Trophoblast cell (in vitro differentiated cells and primary cell): ENCODE data around the gene LENG8.
A peak's percentile ranks its signal among the peaks of the same experiment; 100 is the strongest.

Source experiments
- DNase-seq, 2 donors: peaks; one replicate each; pipeline ENCODE4 v3.0.0-alpha.2; 2016
- H2AFZ ChIP-seq: 2 replicates; pipeline ENCODE4 v1.6.1; 2013; ENCODE audit warnings: low read length, moderate library complexity, mild to moderate bottlenecking; ENCODE audit not compliant: insufficient read depth, poor library complexity
- H2AK5ac ChIP-seq: 2 replicates; pipeline ENCODE4 v1.6.1; 2013; ENCODE audit warnings: mild to moderate bottlenecking, low read length
- H2BK120ac ChIP-seq: 2 replicates; pipeline ENCODE4 v1.6.1; 2013; ENCODE audit warnings: low read length, mild to moderate bottlenecking, moderate library complexity; ENCODE audit not compliant: insufficient read depth, poor library complexity
- H2BK12ac ChIP-seq: 2 replicates; pipeline ENCODE4 v1.6.1; 2013; ENCODE audit warnings: mild to moderate bottlenecking, low read length, moderate library complexity
- H2BK5ac ChIP-seq: 2 replicates; pipeline ENCODE4 v1.6.1; 2013; ENCODE audit warnings: low read length, low read depth, moderate library complexity, mild to moderate bottlenecking; ENCODE audit not compliant: poor library complexity
- H3K14ac ChIP-seq: 2 replicates; pipeline ENCODE4 v1.6.1; 2013; ENCODE audit warnings: mild to moderate bottlenecking, low read length
- H3K18ac ChIP-seq: 2 replicates; pipeline ENCODE4 v1.6.1; 2013; ENCODE audit warnings: mild to moderate bottlenecking, low read length
- H3K23ac ChIP-seq: 2 replicates; pipeline ENCODE4 v1.6.1; 2013; ENCODE audit warnings: low read length
- H3K27ac ChIP-seq: 2 replicates; pipeline ENCODE4 v1.5.1; 2013; ENCODE audit warnings: low read depth, mild to moderate bottlenecking, inconsistent platforms, low read length, moderate library complexity
- H3K27me3 ChIP-seq: 2 replicates; pipeline ENCODE4 v1.6.1; 2013; ENCODE audit warnings: inconsistent platforms, mild to moderate bottlenecking, low read length, moderate library complexity; ENCODE audit not compliant: insufficient read depth
- H3K36me3 ChIP-seq, 2 experiments: 1 replicate in 1 of 2; 2 replicates in 1 of 2; pipeline ENCODE4 v1.6.1; 2013; ENCODE audit warnings: low read length in 2 of 2, mild to moderate bottlenecking in 2 of 2, moderate library complexity in 1 of 2; ENCODE audit not compliant: insufficient read depth in 2 of 2, control insufficient read depth in 1 of 2
- H3K4ac ChIP-seq: 2 replicates; pipeline ENCODE4 v1.6.1; 2013; ENCODE audit warnings: low read depth, mild to moderate bottlenecking, low read length, moderate library complexity
- H3K4me1 ChIP-seq, 2 experiments: 1 replicate in 1 of 2; 2 replicates in 1 of 2; pipeline ENCODE4 v1.6.1; 2013; ENCODE audit warnings: low read length in 2 of 2, mild to moderate bottlenecking in 2 of 2, moderate library complexity in 1 of 2; ENCODE audit not compliant: insufficient read depth in 2 of 2, control insufficient read depth in 1 of 2
- H3K4me2 ChIP-seq: 2 replicates; pipeline ENCODE4 v1.6.1; 2013; ENCODE audit warnings: inconsistent platforms, mild to moderate bottlenecking, low read length, moderate library complexity
- H3K4me3 ChIP-seq: 2 replicates; pipeline ENCODE4 v1.5.1; 2013; ENCODE audit warnings: mild to moderate bottlenecking, low read depth, low read length, inconsistent platforms
- H3K79me1 ChIP-seq: one replicate; pipeline ENCODE4 v1.6.1; 2013; ENCODE audit warnings: low read length
- H3K79me2 ChIP-seq: 2 replicates; pipeline ENCODE4 v1.6.1; 2013; ENCODE audit warnings: low read length, mild to moderate bottlenecking; ENCODE audit not compliant: control insufficient read depth, insufficient read depth, poor library complexity
- H3K9ac ChIP-seq: 2 replicates; pipeline ENCODE4 v1.6.1; 2013; ENCODE audit warnings: mild to moderate bottlenecking, low read length
- H3K9me3 ChIP-seq: 2 replicates; pipeline ENCODE4 v1.6.1; 2013; ENCODE audit warnings: low read depth, mild to moderate bottlenecking, control low read depth, inconsistent platforms, low read length; ENCODE audit not compliant: insufficient read depth
- H4K12ac ChIP-seq: 2 replicates; pipeline ENCODE4 v1.6.1; 2013; ENCODE audit warnings: low read depth, mild to moderate bottlenecking, low read length, moderate library complexity
- H4K8ac ChIP-seq: 2 replicates; pipeline ENCODE4 v1.6.1; 2013; ENCODE audit warnings: low read depth, mild to moderate bottlenecking, low read length, moderate library complexity
- H4K91ac ChIP-seq: one replicate; pipeline ENCODE4 v1.6.1; 2013; ENCODE audit warnings: low read depth, mild to moderate bottlenecking, low read length, moderate library complexity
- WGBS: extraction: QIAGEN DNeasy Blood & Tissue Kit; methylation state at CpG from one replicate; pipeline ENCODE4 v1.1.7; 2013; ENCODE audit warnings: missing lambda C conversion rate; ENCODE audit not compliant: insufficient read length, insufficient coverage; ENCODE audit errors: extremely low coverage; 5-methylcytosine and 5-hydroxymethylcytosine counted together

Gene LENG8

DNA sequence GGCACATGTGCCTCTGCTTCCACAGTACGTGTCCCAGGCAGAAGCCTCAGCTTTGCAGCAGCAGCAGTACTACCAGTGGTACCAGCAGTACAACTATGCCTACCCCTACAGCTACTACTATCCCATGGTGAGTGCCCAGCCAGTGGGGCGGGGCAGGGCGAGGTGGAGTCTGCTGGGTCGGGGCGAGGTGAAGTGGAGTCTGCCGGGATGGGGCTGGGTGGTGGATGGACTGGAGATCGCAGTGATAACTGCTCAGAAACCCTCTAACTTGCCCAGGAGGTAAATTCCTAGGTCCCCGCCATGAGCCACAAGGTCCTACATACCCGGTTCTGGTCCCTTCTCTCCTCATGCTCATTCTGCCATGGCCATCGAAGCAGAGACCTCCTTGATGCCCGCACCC is 3.6 kb downstream of the LENG8 start:
- no peak overlapping the region for H2BK5ac ChIP-seq
- H3K14ac ChIP-seq, result no peak overlapping the region
- H3K4ac ChIP-seq, result peak overlapping the region; percentile 21
- H2AFZ ChIP-seq, result no peak overlapping the region
- H3K36me3 ChIP-seq, result peaks cover 63 to 66% of the 10 kb centered on the region in 2 experiments
- H2BK12ac ChIP-seq, result no peak overlapping the region
- H2BK120ac ChIP-seq, result no peak overlapping the region
- H3K9me3 ChIP-seq, result no peaks in the 10 kb centered on the region
- no peak overlapping the region for H4K12ac ChIP-seq
- H3K18ac ChIP-seq, result peak overlapping the region; percentile 3
- H2AK5ac ChIP-seq, result no peak overlapping the region
- peaks cover 12% of the 10 kb centered on the region for H3K79me1 ChIP-seq
- H3K4me3 ChIP-seq, result peak overlapping the region; percentile 39
- no peak for DNase-seq
- H3K9ac ChIP-seq, result no peak overlapping the region
- no peaks in the 10 kb centered on the region for H3K27me3 ChIP-seq
- no peak overlapping the region for H3K23ac ChIP-seq
- no peak overlapping the region for H4K8ac ChIP-seq
- WGBS, result no CpG with 5 or more reads among the region's 11 CpGs
- H4K91ac ChIP-seq, result no peak overlapping the region
- H3K79me2 ChIP-seq, result peaks cover 22% of the 10 kb centered on the region
- H3K27ac ChIP-seq, result no peak overlapping the region
- H3K4me2 ChIP-seq, result no peak overlapping the region
- peaks cover 3 to 7% of the 10 kb centered on the region in 2 experiments for H3K4me1 ChIP-seq

DNA sequence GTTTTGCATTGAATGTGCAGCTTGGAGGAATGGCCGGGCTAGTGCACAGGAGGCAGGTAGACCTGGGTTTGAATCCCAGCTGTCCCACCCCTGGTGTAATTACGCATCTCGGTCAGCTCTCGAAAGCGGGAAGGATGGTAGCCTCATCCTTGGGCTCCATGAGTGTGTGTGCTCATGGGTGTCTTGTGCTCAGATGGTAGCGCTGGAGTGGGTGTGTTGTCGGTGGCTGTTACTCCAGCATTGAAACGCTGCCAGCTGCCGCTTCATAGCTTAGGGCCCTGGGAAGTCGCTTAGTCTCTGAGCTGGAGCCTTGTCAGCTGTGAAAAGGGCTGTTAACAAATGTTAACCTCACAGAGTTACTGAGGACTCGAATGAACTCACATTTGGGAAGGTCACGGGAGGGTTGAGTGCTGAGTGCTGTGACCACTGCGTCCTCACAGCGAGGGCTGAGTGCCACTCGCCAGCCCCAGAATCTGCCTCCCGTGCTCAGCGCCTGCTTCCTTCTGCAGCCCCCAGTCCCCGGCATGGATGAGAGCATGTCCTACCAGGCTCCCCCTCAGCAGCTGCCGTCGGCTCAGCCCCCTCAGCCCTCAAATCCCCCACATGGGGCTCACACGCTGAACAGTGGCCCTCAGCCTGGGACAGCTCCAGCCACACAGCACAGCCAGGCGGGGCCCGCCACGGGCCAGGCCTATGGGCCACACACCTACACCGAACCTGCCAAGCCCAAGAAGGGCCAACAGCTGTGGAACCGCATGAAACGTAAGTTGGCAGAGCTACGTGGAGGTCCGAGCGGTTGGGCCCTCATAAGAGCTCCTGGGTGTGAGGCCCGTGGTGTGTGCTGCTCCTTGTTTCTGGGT is 5.2 kb downstream of the LENG8 start:
- Histone ChIP-seq H2BK12ac (no peak overlapping the region), H3K14ac (no peak overlapping the region), H3K23ac (no peak overlapping the region), H3K27ac (no peak overlapping the region), H3K4me2 (no peak overlapping the region), H3K27me3 (no peaks in the 10 kb centered on the region), H3K9me3 (no peaks in the 10 kb centered on the region), H2BK5ac (no peak overlapping the region), H2BK120ac (no peak overlapping the region), H3K4ac (peak overlapping the region; percentile 12), H3K4me1 (peaks cover 3 to 7% of the 10 kb centered on the region in 2 experiments), H2AK5ac (no peak overlapping the region), H3K79me2 (peaks cover 21% of the 10 kb centered on the region), H4K12ac (no peak overlapping the region), H3K79me1 (peaks cover 5% of the 10 kb centered on the region), H3K18ac (no peak overlapping the region), H2AFZ (no peak overlapping the region), H4K91ac (no peak overlapping the region), H3K4me3 (no peak overlapping the region), H3K36me3 (peaks cover 79 to 81% of the 10 kb centered on the region in 2 experiments), H3K9ac (no peak overlapping the region), H4K8ac (no peak overlapping the region)
- DNase-seq, result no peak
- no CpG with 5 or more reads among the region's 31 CpGs for WGBS

DNA sequence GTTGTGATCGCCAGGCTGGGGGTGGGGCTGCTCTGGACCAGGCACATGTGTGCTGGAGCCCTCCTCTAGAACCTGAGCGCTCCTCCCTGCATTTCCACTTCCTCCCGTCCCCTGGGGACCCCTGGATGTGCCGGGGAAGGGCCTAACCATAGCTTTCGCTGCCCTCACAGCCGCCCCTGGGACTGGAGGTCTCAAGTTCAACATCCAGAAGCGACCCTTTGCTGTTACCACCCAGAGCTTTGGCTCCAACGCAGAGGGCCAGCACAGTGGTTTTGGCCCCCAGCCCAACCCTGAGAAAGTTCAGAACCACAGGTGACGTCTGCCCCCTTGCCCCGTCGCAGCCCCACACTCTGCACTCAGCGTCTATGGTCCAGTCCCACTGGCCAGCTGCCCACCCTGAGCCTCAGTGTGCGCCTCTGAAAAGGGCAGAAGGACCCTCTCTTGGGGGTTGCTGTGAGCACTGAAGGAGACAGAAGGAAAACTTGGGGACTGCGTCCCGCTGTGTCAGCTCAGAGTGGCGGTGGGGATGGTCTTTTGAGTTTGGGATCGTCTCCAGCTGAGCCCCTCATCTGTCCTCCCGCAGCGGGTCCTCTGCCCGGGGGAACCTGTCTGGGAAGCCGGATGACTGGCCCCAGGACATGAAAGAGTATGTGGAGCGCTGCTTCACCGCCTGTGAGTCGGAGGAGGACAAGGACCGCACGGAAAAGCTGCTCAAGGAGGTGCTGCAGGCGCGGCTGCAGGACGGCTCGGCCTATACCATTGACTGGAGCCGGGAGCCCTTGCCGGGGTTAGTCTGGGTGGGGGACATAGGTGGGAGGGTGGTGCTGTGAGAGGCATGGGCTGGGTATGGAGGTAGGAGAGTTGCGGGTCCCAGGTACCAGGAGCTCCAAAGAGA is 6.0 kb downstream of the LENG8 start:
- Histone ChIP-seq H3K4ac (no peak overlapping the region), H2BK5ac (no peak overlapping the region), H3K23ac (no peak overlapping the region), H2BK12ac (no peak overlapping the region), H3K27me3 (no peaks in the 10 kb centered on the region), H4K8ac (no peak overlapping the region), H4K12ac (no peak overlapping the region), H4K91ac (no peak overlapping the region), H3K4me2 (no peak overlapping the region), H3K27ac (no peak overlapping the region), H3K4me3 (no peak overlapping the region), H3K9ac (no peak overlapping the region), H3K36me3 (peaks cover 87 to 90% of the 10 kb centered on the region in 2 experiments), H3K14ac (no peak overlapping the region), H3K18ac (no peak overlapping the region), H2AFZ (no peak overlapping the region), H3K4me1 (peaks cover 3 to 6% of the 10 kb centered on the region in 2 experiments), H2AK5ac (no peak overlapping the region), H3K9me3 (no peaks in the 10 kb centered on the region), H3K79me2 (peaks cover 12% of the 10 kb centered on the region), H3K79me1 (no peaks in the 10 kb centered on the region), H2BK120ac (no peak overlapping the region)
- no CpG with 5 or more reads among the region's 33 CpGs for WGBS
- no peak for DNase-seq

DNA sequence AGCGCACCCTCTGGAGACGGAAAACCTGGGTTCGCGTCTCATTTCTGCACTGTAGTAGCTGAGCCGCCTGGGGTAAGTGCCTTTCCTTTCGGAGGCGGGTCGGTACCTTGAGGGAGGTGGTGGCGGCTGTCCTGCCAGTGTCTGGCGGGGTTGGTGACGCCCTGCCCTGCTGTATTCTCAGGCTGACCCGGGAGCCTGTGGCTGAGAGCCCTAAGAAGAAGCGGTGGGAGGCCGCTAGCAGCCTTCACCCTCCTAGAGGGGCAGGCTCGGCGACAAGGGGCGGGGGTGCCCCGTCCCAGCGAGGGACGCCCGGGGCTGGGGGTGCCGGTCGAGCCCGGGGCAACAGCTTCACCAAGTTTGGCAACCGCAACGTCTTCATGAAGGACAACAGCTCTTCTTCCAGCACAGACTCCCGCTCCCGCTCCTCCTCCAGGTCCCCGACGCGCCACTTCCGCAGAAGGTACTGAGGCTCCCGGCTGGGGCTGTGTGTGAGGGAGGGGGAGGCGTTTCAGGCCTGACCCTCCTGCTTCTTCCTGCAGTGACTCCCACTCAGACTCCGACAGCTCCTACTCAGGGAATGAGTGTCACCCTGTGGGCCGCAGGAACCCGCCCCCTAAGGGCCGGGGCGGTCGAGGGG is 6.9 kb downstream of the LENG8 start:
- H3K23ac ChIP-seq, result no peak overlapping the region
- H3K4me1 ChIP-seq, result peaks cover under 1% of the 10 kb centered on the region in 2 experiments
- no peak overlapping the region for H3K14ac ChIP-seq
- H3K4me2 ChIP-seq, result no peak overlapping the region
- peaks cover 92 to 96% of the 10 kb centered on the region in 2 experiments for H3K36me3 ChIP-seq
- H4K91ac ChIP-seq, result no peak overlapping the region
- H3K9ac ChIP-seq, result no peak overlapping the region
- H4K8ac ChIP-seq, result no peak overlapping the region
- no peak overlapping the region for H3K4ac ChIP-seq
- H2BK120ac ChIP-seq, result no peak overlapping the region
- no peak for DNase-seq
- no peaks in the 10 kb centered on the region for H3K27me3 ChIP-seq
- peak overlapping the region; percentile 31 for H3K4me3 ChIP-seq
- H3K9me3 ChIP-seq, result no peaks in the 10 kb centered on the region
- WGBS, result no CpG with 5 or more reads among the region's 40 CpGs
- no peak overlapping the region for H2AFZ ChIP-seq
- no peak overlapping the region for H2BK5ac ChIP-seq
- H3K79me2 ChIP-seq, result peaks cover 5% of the 10 kb centered on the region
- H2BK12ac ChIP-seq, result no peak overlapping the region
- no peak overlapping the region for H4K12ac ChIP-seq
- no peak overlapping the region for H3K18ac ChIP-seq
- no peak overlapping the region for H2AK5ac ChIP-seq
- no peaks in the 10 kb centered on the region for H3K79me1 ChIP-seq
- H3K27ac ChIP-seq, result no peak overlapping the region
